ENCODE measurements around the gene ANKZF1.

DNA sequence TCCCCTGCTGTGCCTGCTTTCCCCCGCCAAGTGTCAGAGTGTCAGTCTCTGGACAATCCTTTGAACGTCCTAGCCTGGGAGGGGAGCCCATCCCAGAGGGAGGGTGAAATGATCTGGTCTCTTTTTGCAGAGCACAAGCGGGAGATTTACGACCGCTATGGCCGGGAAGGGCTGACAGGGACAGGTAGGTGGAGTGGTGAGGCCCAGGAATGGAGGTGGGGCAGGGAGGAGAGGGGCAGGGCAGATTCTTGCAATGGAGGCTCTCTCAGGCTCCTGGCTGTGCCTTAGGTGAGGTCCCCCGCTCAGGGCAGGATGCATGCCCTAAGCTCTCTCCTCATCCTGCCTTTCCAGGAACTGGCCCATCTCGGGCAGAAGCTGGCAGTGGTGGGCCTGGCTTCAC lies 52.0 kb downstream of the ANKZF1 start:
- TF ChIP-seq, protein P1, sequence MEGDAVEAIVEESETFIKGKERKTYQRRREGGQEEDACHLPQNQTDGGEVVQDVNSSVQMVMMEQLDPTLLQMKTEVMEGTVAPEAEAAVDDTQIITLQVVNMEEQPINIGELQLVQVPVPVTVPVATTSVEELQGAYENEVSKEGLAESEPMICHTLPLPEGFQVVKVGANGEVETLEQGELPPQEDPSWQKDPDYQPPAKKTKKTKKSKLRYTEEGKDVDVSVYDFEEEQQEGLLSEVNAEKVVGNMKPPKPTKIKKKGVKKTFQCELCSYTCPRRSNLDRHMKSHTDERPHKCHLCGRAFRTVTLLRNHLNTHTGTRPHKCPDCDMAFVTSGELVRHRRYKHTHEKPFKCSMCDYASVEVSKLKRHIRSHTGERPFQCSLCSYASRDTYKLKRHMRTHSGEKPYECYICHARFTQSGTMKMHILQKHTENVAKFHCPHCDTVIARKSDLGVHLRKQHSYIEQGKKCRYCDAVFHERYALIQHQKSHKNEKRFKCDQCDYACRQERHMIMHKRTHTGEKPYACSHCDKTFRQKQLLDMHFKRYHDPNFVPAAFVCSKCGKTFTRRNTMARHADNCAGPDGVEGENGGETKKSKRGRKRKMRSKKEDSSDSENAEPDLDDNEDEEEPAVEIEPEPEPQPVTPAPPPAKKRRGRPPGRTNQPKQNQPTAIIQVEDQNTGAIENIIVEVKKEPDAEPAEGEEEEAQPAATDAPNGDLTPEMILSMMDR (IDR thresholded peaks at IDR 0.05), result no peak
- TF ChIP-seq, protein P2, sequence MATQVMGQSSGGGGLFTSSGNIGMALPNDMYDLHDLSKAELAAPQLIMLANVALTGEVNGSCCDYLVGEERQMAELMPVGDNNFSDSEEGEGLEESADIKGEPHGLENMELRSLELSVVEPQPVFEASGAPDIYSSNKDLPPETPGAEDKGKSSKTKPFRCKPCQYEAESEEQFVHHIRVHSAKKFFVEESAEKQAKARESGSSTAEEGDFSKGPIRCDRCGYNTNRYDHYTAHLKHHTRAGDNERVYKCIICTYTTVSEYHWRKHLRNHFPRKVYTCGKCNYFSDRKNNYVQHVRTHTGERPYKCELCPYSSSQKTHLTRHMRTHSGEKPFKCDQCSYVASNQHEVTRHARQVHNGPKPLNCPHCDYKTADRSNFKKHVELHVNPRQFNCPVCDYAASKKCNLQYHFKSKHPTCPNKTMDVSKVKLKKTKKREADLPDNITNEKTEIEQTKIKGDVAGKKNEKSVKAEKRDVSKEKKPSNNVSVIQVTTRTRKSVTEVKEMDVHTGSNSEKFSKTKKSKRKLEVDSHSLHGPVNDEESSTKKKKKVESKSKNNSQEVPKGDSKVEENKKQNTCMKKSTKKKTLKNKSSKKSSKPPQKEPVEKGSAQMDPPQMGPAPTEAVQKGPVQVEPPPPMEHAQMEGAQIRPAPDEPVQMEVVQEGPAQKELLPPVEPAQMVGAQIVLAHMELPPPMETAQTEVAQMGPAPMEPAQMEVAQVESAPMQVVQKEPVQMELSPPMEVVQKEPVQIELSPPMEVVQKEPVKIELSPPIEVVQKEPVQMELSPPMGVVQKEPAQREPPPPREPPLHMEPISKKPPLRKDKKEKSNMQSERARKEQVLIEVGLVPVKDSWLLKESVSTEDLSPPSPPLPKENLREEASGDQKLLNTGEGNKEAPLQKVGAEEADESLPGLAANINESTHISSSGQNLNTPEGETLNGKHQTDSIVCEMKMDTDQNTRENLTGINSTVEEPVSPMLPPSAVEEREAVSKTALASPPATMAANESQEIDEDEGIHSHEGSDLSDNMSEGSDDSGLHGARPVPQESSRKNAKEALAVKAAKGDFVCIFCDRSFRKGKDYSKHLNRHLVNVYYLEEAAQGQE (IDR thresholded peaks at IDR 0.05; ENCODE audit: insufficient read depth in 1 of 2, low read depth in 2 of 2, low read length in 1 of 2), result no peak
